Measurements from ENCODE around the gene CPAMD8.
"Not testable (repeated sequence)": the region's sequence is repeated elsewhere in the genome, so short reads cannot be mapped to it uniquely, and the experiment has no call there.

Gene CPAMD8

DNA sequence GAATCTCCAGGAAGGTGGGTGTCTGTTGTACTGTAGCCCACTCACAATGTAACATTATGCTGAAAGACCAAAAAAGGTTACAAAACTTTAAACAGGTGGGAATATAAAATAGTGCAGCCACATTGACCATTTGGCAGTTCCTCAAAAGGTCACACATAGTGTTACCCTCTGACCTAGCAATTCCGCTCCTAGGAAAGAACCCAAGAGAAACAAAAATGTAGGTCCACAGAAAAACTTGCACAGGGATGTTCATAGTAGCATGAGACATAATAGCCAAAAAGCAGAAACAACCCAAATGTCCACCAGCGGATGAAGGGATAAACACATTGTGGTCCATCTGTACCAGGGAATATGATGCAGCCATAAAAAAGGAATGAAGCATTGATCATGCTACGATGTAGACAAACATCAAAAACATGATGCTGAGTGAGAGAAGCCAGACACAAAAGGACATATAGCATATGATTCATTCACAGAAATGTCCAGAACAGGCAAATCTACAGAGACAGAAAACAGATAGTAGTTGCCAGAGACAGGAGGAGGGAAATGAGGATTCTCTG is 27.9 kb downstream of the CPAMD8 start:
- Mint-ChIP-seq H3K27ac (no peak overlapping the region), H3K4me1 (no peaks in the 10 kb centered on the region), H3K4me3 (no peak overlapping the region), H3K9me3 (peaks cover 12% of the 10 kb centered on the region), H3K36me3 (ENCODE audit: low read depth) (peaks cover 49% of the 10 kb centered on the region), H3K27me3 (ENCODE audit: low read depth) (no peaks in the 10 kb centered on the region)
- TF ChIP-seq, protein P1, sequence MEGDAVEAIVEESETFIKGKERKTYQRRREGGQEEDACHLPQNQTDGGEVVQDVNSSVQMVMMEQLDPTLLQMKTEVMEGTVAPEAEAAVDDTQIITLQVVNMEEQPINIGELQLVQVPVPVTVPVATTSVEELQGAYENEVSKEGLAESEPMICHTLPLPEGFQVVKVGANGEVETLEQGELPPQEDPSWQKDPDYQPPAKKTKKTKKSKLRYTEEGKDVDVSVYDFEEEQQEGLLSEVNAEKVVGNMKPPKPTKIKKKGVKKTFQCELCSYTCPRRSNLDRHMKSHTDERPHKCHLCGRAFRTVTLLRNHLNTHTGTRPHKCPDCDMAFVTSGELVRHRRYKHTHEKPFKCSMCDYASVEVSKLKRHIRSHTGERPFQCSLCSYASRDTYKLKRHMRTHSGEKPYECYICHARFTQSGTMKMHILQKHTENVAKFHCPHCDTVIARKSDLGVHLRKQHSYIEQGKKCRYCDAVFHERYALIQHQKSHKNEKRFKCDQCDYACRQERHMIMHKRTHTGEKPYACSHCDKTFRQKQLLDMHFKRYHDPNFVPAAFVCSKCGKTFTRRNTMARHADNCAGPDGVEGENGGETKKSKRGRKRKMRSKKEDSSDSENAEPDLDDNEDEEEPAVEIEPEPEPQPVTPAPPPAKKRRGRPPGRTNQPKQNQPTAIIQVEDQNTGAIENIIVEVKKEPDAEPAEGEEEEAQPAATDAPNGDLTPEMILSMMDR (IDR thresholded peaks at IDR 0.05; ENCODE audit: unreplicated experiment in 3 of 3), result no peak

DNA sequence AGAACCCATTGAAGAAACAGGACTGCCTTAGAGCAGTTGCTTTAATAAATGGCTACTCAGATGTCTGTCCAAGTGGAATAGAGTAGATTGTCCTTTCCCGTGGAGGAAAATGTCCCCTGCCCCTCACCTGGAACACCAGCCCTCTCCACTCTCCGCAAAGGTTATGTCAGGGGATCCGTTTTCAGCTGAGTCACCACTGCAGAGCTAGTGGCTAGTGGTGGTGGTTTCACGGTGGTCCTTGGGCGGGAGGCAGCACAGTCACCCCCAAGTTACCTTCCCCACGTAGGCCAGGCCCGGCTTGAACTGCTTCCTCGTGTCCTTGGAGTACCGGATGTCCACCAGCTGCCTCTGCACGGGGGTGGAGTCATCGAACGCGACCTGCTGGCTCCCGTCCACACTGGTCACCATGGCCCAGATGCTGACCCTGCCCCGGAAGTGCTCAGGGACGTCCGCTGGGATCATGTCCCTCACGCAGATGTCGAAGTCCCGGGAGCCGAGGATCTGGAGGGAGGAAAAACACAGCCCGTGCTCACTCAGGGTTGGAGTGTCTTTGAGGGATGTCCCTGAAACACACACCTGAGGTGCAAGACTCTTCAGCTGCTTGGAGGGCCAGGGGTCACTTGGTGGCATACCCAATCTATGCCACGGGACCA is 29.6 kb downstream of the CPAMD8 start:
- Mint-ChIP-seq H3K9me3 (peaks cover 12% of the 10 kb centered on the region), H3K36me3 (ENCODE audit: low read depth) (peaks cover 62% of the 10 kb centered on the region)
- H3K27me3 Mint-ChIP-seq (ENCODE audit: low read depth); H3K4me3 Mint-ChIP-seq; H3K27ac Mint-ChIP-seq; H3K4me1 Mint-ChIP-seq: not testable (repeated sequence)

DNA sequence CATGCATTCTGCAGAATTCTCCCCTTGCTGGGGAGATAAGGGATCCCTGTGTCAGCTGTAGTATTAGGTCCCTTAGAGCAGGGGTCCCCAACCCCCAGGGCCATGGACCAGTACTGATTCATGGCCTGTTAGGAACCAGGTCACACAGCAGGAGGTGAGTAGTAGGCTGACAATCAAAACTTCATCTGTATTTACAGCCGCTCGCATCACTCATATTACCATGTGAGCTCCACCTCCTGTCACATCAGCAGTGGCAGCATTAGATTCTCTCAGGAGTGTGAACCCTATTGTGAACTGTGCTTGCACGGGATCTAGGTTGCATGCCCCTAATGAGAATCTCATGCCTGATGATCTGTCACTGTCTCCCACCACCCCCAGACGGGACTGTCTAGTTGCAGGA is 37.9 kb downstream of the CPAMD8 start:
- Mint-ChIP-seq H3K9me3 (peaks cover 14% of the 10 kb centered on the region), H3K27me3 (ENCODE audit: low read depth) (no peaks in the 10 kb centered on the region), H3K4me3 (no peak overlapping the region), H3K27ac (no peak overlapping the region), H3K36me3 (ENCODE audit: low read depth) (peaks cover 66% of the 10 kb centered on the region), H3K4me1 (no peaks in the 10 kb centered on the region)
- TF ChIP-seq, protein P1 (IDR thresholded peaks at IDR 0.05; ENCODE audit: unreplicated experiment in 3 of 3), result no peak

DNA sequence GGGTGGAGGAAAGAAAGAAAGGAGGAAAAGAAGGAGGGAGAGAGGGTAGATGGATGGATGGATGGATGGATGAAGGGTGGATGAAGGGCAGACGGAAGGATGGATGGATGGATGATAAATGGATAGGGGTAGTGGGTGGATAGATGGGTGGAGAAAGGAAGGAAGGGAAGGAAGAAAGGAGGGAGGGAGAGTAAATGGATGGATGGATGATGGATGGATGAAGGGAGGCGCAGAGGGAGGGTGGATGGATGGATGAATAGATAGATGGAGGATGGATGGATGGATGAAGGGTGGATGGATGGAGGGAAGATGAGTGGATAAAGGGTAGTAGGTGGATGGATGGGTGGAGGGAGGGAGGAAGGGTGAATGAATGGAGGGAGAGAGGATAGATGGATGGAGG is 41.2 kb downstream of the CPAMD8 start:
- Mint-ChIP-seq H3K4me3 (no peak overlapping the region), H3K27ac (no peak overlapping the region), H3K9me3 (peaks cover 18% of the 10 kb centered on the region), H3K4me1 (no peaks in the 10 kb centered on the region), H3K36me3 (ENCODE audit: low read depth) (peaks cover 50% of the 10 kb centered on the region), H3K27me3 (ENCODE audit: low read depth) (no peaks in the 10 kb centered on the region)
- TF ChIP-seq, protein P1 (IDR thresholded peaks at IDR 0.05; ENCODE audit: unreplicated experiment in 3 of 3), result no peak

DNA sequence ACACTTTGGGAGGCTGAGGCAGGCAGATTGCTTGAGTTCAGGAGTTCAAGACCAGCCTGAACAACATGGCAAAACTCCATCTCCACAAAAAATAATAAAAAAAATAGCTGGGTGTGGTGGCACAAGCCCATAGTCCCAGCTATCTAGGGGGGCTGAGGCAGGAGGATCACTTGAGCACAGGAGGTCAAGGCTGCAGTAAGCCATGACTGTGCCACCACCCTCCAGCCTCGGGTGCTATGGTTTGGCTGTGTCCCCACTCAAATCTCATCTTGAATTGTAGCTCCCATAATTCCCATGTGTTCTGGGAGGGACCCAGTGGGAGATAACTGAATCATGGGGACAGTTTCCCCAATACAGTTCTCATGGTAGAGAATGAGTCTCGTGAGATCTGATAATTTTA is 44.0 kb downstream of the CPAMD8 start:
- H3K4me1 Mint-ChIP-seq; H3K4me3 Mint-ChIP-seq; H3K27ac Mint-ChIP-seq; H3K27me3 Mint-ChIP-seq (ENCODE audit: low read depth): not testable (repeated sequence)
- Mint-ChIP-seq H3K9me3 (peaks cover 18% of the 10 kb centered on the region), H3K36me3 (ENCODE audit: low read depth) (peaks cover 45% of the 10 kb centered on the region)

DNA sequence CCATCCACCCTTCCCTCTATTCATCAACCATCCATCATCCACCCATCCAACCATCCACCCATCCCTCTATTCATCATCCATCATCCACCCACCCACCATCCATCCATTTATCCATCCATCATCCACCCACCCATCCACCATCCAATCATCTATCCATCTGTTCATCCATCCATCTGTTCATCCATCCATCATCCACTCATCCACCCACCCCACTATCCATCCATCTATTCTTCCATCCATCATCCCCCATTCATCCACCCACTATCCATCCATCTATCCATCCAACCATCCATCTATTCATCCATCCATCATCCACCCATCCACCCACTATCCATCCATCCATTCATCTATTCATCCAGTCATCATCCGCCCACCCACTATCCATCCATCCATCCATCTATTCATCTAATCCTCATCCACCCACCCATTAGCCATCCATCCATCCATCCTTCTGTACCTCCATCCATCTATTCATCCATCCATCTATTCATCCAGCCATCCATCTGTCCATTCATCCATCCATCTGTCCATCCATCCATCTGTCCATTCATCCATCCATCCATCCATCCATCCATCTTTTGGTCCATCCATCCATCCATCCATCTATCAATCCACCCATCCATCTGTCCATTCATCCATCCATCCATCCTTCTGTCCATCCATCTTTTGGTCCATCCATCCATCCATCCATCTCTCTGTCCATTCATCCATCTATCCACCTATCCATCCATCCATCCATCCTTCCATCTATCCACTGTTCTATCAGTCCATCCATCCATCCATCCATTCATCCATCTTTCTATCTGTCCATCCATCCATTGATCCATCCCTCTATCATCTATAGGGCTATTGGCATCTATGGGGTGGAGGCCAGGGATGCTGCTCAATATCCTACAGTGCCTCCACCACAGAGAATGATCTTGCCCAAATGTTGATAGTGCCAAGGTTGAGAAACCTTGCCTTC is 47.5 kb downstream of the CPAMD8 start:
- no peaks in the 10 kb centered on the region for H3K27me3 Mint-ChIP-seq (ENCODE audit: low read depth)
- TF ChIP-seq, protein P1 (IDR thresholded peaks at IDR 0.05; ENCODE audit: unreplicated experiment in 3 of 3), result no peak
- H3K4me1 Mint-ChIP-seq, result no peaks in the 10 kb centered on the region
- H3K27ac Mint-ChIP-seq, result no peak overlapping the region
- peaks cover 8% of the 10 kb centered on the region for H3K9me3 Mint-ChIP-seq
- H3K4me3 Mint-ChIP-seq, result no peak overlapping the region
- H3K36me3 Mint-ChIP-seq (ENCODE audit: low read depth), result peaks cover 31% of the 10 kb centered on the region

Data from nephron (organoid).